Measurements from ENCODE around the gene SHQ1.
"Not testable (repeated sequence)": the region's sequence is repeated elsewhere in the genome, so short reads cannot be mapped to it uniquely, and the experiment has no call there.

Gene SHQ1

GRCh38 chr3:72719137-72719536 is 129.1 kb downstream of the SHQ1 start:
- DNase-seq (ENCODE audit: low read depth) = no peak

- DNase-seq (ENCODE audit: low read depth) = not testable (repeated sequence)
These were observed 134.1 kb downstream of the SHQ1 start for GRCh38 chr3:72714135-72714534.

GRCh38 chr3:72710471-72710870 is 137.8 kb downstream of the SHQ1 start:
- DNase-seq (ENCODE audit: low read depth) = not testable (repeated sequence)

- DNase-seq (ENCODE audit: low read depth) = no peak
These were observed 139.8 kb downstream of the SHQ1 start for GRCh38 chr3:72708441-72708840.

- no peak for DNase-seq (ENCODE audit: low read depth)
These were observed 145.2 kb downstream of the SHQ1 start for GRCh38 chr3:72702997-72703396.

GRCh38 chr3:72702390-72702789 is 145.9 kb downstream of the SHQ1 start:
- DNase-seq (ENCODE audit: low read depth) = no peak

- DNase-seq (ENCODE audit: low read depth) = no peak
These were observed 148.1 kb downstream of the SHQ1 start for GRCh38 chr3:72700106-72700505.

- no peak for DNase-seq (ENCODE audit: low read depth)
These were observed 148.6 kb downstream of the SHQ1 start for GRCh38 chr3:72699631-72700030.

Measured in activated T-cell treated with anti-CD3 and anti-CD28 coated beads for 48 hours (primary cell).